KMS-11 (cell line): ENCODE data around the gene SLC35B4.

ENCODE experiments used
- H2AFZ ChIP-seq: fragments of 200-600 bp; sonication (generic); 2 replicates; pipeline ENCODE4 v1.6.1; 2016; ENCODE audit warnings: antibody characterized with exemption, mixed run types, low read depth
- H3K27ac ChIP-seq: fragments of 200-600 bp; sonication (generic); 2 replicates; pipeline ENCODE4 v1.6.1; 2016; ENCODE audit warnings: mild to moderate bottlenecking, mixed run types
- H3K27me3 ChIP-seq: fragments of 200-600 bp; sonication (generic); 2 replicates; pipeline ENCODE4 v1.6.1; 2017; ENCODE audit warnings: mild to moderate bottlenecking, low read depth, mixed run types, moderate library complexity; ENCODE audit not compliant: insufficient read depth
- H3K36me3 ChIP-seq: fragments of 200-600 bp; sonication (generic); 2 replicates; pipeline ENCODE4 v1.6.1; 2017; ENCODE audit warnings: mild to moderate bottlenecking, mixed run types; ENCODE audit not compliant: insufficient read depth
- H3K4me1 ChIP-seq: fragments of 200-600 bp; sonication (generic); 2 replicates; pipeline ENCODE4 v1.6.1; 2016; ENCODE audit warnings: mild to moderate bottlenecking, low read depth, mixed run types; ENCODE audit not compliant: poor library complexity, severe bottlenecking
- H3K4me2 ChIP-seq: fragments of 200-600 bp; sonication (generic); 2 replicates; pipeline ENCODE4 v1.7.0; 2016; ENCODE audit warnings: mild to moderate bottlenecking, mixed run types
- H3K4me3 ChIP-seq: fragments of 200-600 bp; sonication (generic); IDR thresholded peaks from 2 replicates; pipeline ENCODE4 v1.6.1; 2017; ENCODE audit warnings: low read depth, low read length, mixed read lengths; ENCODE audit not compliant: insufficient read depth
- H3K79me2 ChIP-seq: fragments of 200-600 bp; sonication (generic); 2 replicates; pipeline ENCODE4 v1.6.1; 2016; ENCODE audit warnings: low read depth, mixed run types; ENCODE audit not compliant: insufficient read depth
- H3K9ac ChIP-seq: fragments of 200-600 bp; sonication (generic); 2 replicates; pipeline ENCODE4 v1.6.1; 2016; ENCODE audit warnings: mild to moderate bottlenecking, mixed run types
- H4K20me1 ChIP-seq: fragments of 200-600 bp; sonication (generic); 2 replicates; pipeline ENCODE4 v1.6.1; 2016; ENCODE audit warnings: mild to moderate bottlenecking, mixed run types; ENCODE audit not compliant: insufficient read depth
- CTCF ChIP-seq: fragments of 200-600 bp; sonication (generic); conservative IDR thresholded peaks from 2 replicates; pipeline ENCODE4 v1.6.1; 2017; ENCODE audit warnings: low read depth, mild to moderate bottlenecking, antibody characterized with exemption, low read length, moderate library complexity, mixed read lengths

SLC35B4 gene

DNA sequence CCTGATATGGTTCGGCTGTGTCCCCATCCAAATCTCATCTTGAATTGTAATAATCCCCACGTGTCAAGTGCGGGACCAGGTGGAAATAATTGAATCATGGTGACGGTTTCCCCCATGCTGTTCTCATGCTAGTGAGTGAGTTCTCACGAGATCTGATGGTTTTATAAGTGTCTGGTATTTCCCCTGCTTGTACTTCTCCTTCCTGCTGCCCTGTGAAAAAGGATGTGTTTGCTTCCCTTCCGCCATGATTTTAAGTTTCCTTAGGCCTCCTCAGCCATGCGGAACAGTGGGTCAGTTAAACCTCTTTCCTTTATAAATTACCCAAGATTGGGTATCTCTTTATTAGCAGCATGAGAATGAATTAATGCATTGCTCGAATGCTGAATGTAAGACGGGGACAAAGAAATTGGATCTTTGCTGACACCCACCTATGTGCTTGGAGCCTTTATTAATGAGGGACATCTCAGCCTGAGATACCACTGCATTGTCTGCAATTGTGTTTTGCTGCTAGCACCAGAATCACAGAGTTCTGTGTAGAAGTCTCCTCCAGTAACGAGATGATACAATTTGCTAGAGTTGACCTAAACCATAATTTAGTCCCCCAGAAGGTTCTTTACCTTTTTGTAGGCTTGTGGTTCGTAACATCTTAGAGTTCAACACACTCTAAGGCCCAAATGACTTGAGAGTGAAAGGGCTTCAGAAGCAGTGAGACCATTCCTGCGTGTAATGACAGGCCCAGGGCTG lies 28.6 kb downstream of the SLC35B4 start:
- no peaks in the 10 kb centered on the region for H3K27me3 ChIP-seq
- TF ChIP-seq CTCF = no peak
- H3K9ac ChIP-seq = no peak overlapping the region; the same call in 1 of the 2 replicates
- peaks cover 37% of the 10 kb centered on the region for H3K4me1 ChIP-seq
- no peak overlapping the region for H2AFZ ChIP-seq
- no peak overlapping the region for H3K4me3 ChIP-seq
- peak overlapping the region; percentile 38; the same call in 1 of the 2 replicates for H3K4me2 ChIP-seq
- peak overlapping the region; percentile 51; the same call in 1 of the 2 replicates for H3K27ac ChIP-seq
- no peaks in the 10 kb centered on the region for H3K79me2 ChIP-seq
- no peaks in the 10 kb centered on the region for H4K20me1 ChIP-seq
- H3K36me3 ChIP-seq = no peaks in the 10 kb centered on the region

GRCh38 chr7:134284952-134285351 lies 31.8 kb downstream of the SLC35B4 start:
- no peak for TF ChIP-seq CTCF
- H3K9ac ChIP-seq = no peak overlapping the region
- H3K27ac ChIP-seq = no peak overlapping the region
- no peak overlapping the region for H3K4me3 ChIP-seq
- H4K20me1 ChIP-seq = no peaks in the 10 kb centered on the region
- H2AFZ ChIP-seq = no peak overlapping the region
- H3K4me2 ChIP-seq = no peak overlapping the region
- H3K4me1 ChIP-seq = peaks cover 28% of the 10 kb centered on the region
- H3K27me3 ChIP-seq = no peaks in the 10 kb centered on the region
- H3K79me2 ChIP-seq = no peaks in the 10 kb centered on the region
- no peaks in the 10 kb centered on the region for H3K36me3 ChIP-seq

DNA sequence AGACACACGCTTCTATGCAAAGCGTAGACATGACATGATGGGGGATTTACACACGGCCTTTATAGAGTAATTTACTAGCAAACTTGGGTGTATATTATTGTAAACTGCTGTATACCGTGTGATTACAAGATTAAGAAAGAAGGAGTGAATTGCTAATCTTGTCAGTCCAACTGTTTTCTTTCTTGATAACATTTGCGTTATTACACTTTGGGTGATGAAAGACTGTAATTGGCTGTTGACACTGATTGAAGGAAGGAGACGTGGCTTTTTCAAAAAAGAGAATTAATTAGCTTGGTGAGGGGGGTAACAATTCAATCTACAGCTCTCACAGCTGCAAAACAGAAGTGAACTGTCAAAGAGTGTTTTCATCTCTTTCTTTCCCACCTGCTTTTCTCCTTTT lies 32.7 kb downstream of the SLC35B4 start:
- no peaks in the 10 kb centered on the region for H3K27me3 ChIP-seq
- H3K27ac ChIP-seq = no peak overlapping the region
- no peaks in the 10 kb centered on the region for H3K79me2 ChIP-seq
- H3K4me2 ChIP-seq = no peak overlapping the region
- H3K4me3 ChIP-seq = no peak overlapping the region
- H3K4me1 ChIP-seq = peaks cover 18% of the 10 kb centered on the region
- no peak for TF ChIP-seq CTCF
- no peaks in the 10 kb centered on the region for H3K36me3 ChIP-seq
- no peaks in the 10 kb centered on the region for H4K20me1 ChIP-seq
- no peak overlapping the region for H3K9ac ChIP-seq
- H2AFZ ChIP-seq = no peak overlapping the region

- no peak overlapping the region for H2AFZ ChIP-seq
- H3K27ac ChIP-seq = no peak overlapping the region
- H3K4me3 ChIP-seq = no peak overlapping the region
- no peak overlapping the region for H3K9ac ChIP-seq
- H3K36me3 ChIP-seq = no peaks in the 10 kb centered on the region
- H3K27me3 ChIP-seq = no peaks in the 10 kb centered on the region
- H3K79me2 ChIP-seq = no peaks in the 10 kb centered on the region
- no peak for TF ChIP-seq CTCF
- no peaks in the 10 kb centered on the region for H3K4me1 ChIP-seq
- no peak overlapping the region for H3K4me2 ChIP-seq
- no peaks in the 10 kb centered on the region for H4K20me1 ChIP-seq
Measured at GRCh38 chr7:134280508-134280907, 36.2 kb downstream of the SLC35B4 start.
